ENCODE measurements around the gene SEPHS1.
"Not testable (repeated sequence)": the region's sequence is repeated elsewhere in the genome, so short reads cannot be mapped to it uniquely, and the experiment has no call there.

SEPHS1 gene

GRCh38 chr10:13338390-13339110 is 9.5 kb downstream of the SEPHS1 start:
- no peak overlapping the region for H3K4me3 ChIP-seq (ENCODE audit: low read depth, low read length)
- DNase-seq (ENCODE audit: low read depth) = no peak
- TF ChIP-seq CTCF (IDR thresholded peaks at IDR 0.05; ENCODE audit: control insufficient read depth, extremely low read depth, insufficient read depth) = no peak

DNA sequence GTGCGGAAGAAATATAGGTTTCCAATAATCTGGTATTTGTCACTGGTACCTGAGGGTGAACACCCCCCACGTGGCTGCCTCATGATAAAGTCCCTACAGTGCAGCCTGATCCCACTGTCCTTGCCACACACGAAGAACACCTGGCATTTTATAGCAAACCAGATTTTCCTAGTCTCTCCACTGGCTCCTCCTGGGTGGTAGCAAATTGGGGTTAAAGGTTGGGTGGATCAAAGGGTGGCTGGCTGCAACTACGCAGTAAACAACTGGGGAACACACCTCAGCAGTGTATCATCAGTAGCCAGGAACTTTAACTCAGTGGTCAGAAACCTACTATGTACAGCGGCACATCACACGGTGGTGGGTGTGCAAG is 10.3 kb downstream of the SEPHS1 start:
- no peak for TF ChIP-seq CTCF (IDR thresholded peaks at IDR 0.05; ENCODE audit: control insufficient read depth, extremely low read depth, insufficient read depth)
- H3K4me3 ChIP-seq (ENCODE audit: low read depth, low read length) = no peak overlapping the region
- DNase-seq (ENCODE audit: low read depth) = no peak

DNA sequence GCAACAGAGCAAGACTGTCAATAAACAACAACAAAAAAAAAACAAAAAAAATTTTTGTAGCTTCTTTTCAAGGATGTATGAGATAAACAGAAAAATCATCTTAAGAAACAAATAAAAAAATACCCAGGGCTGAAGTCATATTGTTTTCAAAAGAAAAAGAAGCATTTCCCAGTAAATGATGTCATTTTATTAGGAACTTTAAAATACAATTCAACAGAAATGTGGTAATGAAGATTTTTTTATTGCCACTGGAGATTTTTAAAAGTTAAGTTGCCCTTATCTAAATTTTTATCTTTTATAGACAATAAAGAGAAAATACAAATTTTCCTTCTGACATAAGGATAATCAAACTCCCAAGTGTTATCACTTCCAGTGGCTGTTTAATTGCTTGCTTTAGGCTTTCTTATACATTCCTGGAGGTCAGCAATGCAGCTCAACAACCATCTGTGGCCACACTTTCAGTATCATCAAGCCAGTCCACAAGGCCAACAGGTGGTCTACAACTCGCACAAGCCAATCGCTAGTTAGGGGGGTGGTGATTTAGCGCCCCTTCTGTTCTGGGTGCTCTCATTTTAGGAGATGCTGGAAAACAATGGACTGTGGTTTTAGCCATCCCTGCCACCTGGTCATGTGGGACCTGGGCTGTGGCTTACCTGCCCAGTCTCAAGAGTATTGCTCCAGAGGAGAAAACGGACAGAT is 10.8 kb downstream of the SEPHS1 start:
- DNase-seq (ENCODE audit: low read depth) = no peak
- TF ChIP-seq CTCF (IDR thresholded peaks at IDR 0.05; ENCODE audit: control insufficient read depth, extremely low read depth, insufficient read depth) = no peak
- no peak overlapping the region for H3K4me3 ChIP-seq (ENCODE audit: low read depth, low read length)

DNA sequence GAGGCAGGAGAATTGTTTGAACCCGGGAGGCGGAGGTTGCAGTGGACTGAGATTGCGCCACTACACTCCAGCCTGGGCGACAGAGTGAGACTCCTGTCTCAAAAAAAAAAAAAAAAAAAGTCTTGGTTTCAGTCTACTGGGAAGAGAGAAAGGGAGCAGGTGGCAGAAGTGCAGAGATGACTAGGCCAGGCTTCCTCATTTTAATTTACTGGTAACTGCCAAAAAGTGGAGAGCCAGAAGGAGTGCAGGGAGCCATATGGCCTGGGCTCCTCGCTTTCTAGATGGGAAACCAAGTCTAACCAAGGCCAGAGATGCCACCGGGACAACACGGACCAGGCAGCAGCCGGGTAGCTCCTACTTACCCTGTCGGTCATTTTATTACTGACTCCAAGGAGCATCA is 12.2 kb downstream of the SEPHS1 start:
- DNase-seq (ENCODE audit: low read depth) = no peak
- H3K4me3 ChIP-seq (ENCODE audit: low read depth, low read length) = no peak overlapping the region
- no peak for TF ChIP-seq CTCF (IDR thresholded peaks at IDR 0.05; ENCODE audit: control insufficient read depth, extremely low read depth, insufficient read depth)

GRCh38 chr10:13334556-13334955 is 13.5 kb downstream of the SEPHS1 start:
- DNase-seq (ENCODE audit: low read depth) = no peak
- no peak for TF ChIP-seq CTCF (IDR thresholded peaks at IDR 0.05; ENCODE audit: control insufficient read depth, extremely low read depth, insufficient read depth)
- no peak overlapping the region for H3K4me3 ChIP-seq (ENCODE audit: low read depth, low read length)

GRCh38 chr10:13331646-13332045 is 16.4 kb downstream of the SEPHS1 start:
- TF ChIP-seq CTCF (IDR thresholded peaks at IDR 0.05; ENCODE audit: control insufficient read depth, extremely low read depth, insufficient read depth) = no peak
- no peak for DNase-seq (ENCODE audit: low read depth)
- H3K4me3 ChIP-seq (ENCODE audit: low read depth, low read length) = no peak overlapping the region

DNA sequence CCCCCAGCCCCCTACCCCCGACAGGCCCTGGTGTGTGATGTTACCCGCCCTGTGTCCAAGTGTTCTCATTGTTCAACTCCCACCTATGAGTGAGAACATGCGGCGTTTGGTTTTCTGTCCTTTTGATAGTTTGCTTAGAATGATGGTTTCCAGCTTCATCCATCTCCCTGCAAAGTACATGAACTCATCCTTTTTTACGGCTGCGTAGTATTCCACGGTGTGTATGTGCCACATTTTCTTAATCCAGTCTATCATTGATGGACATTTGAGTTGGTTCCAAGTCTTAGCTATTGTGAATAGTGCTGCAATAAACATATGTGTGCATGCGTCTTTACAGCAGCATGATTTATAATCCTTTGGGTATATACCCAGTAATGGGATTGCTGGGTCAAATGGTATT is 17.1 kb downstream of the SEPHS1 start:
- DNase-seq (ENCODE audit: low read depth) = not testable (repeated sequence)

More for the DNA sequence above, 17.1 kb downstream of the SEPHS1 start:
- H3K4me3 ChIP-seq (ENCODE audit: low read depth, low read length) = not testable (repeated sequence)

All from LNCaP clone FGC (cell line).